ENCODE measurements around the gene S100A11. TPM values are rescaled to one million over a fixed set of nuclear protein-coding genes. Genes with fewer than 3 reads are reported as not detected.

S100A11 gene
- total RNA-seq, 1 experiment from 2014 or later, result 302 TPM

DNA sequence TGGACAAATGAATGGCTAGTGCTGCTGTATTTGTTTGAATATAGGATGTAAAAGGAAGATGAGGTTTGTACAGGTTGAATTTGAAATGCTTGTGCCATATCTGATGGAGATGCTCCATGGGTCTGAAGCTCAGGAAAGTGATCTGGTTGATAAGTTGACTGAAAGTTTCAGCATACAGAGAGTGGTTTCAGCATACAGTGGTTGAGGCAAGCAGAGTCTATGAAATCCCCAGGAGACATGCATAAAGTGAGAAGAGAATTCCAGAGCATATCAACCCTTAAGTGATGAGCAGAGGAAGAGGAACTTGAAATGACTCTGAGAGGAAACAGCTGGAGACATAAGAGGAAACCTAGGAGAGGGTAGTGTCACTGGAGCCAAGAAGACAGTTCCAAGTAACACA is 30.3 kb upstream of the S100A11 start:
- no peak overlapping the region for H3K23ac ChIP-seq (ENCODE audit: insufficient read length, low read depth, low read length)
- peaks cover 29 to 77% of the 10 kb centered on the region in 2 experiments for H3K9me3 Mint-ChIP-seq
- H2BK12ac ChIP-seq (ENCODE audit: insufficient read length, low read depth, low read length), result no peak overlapping the region
- no peak overlapping the region for H4K8ac ChIP-seq (replicated peaks; ENCODE audit: insufficient read length, low read depth, low read length)
- H3K9me3 ChIP-seq (ENCODE audit: control insufficient read depth, low read depth, low read length), result peaks cover 27% of the 10 kb centered on the region
- no peak overlapping the region for H4K5ac ChIP-seq (ENCODE audit: insufficient read length, low read depth, low read length)
- TF ChIP-seq, protein P1, sequence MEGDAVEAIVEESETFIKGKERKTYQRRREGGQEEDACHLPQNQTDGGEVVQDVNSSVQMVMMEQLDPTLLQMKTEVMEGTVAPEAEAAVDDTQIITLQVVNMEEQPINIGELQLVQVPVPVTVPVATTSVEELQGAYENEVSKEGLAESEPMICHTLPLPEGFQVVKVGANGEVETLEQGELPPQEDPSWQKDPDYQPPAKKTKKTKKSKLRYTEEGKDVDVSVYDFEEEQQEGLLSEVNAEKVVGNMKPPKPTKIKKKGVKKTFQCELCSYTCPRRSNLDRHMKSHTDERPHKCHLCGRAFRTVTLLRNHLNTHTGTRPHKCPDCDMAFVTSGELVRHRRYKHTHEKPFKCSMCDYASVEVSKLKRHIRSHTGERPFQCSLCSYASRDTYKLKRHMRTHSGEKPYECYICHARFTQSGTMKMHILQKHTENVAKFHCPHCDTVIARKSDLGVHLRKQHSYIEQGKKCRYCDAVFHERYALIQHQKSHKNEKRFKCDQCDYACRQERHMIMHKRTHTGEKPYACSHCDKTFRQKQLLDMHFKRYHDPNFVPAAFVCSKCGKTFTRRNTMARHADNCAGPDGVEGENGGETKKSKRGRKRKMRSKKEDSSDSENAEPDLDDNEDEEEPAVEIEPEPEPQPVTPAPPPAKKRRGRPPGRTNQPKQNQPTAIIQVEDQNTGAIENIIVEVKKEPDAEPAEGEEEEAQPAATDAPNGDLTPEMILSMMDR (conservative IDR thresholded peaks at IDR 0.05), result no peak
- no peak overlapping the region for H3K4me3 Mint-ChIP-seq
- no peak overlapping the region for H2BK15ac ChIP-seq (ENCODE audit: low read depth, low read length)
- H2AK5ac ChIP-seq (ENCODE audit: insufficient read length, low read length), result no peak overlapping the region
- H3K4me1 ChIP-seq (ENCODE audit: insufficient read depth, low read length), result no peaks in the 10 kb centered on the region
- no peak overlapping the region for H3K27ac ChIP-seq (ENCODE audit: insufficient read length, low read depth, low read length)
- H3K79me1 ChIP-seq (ENCODE audit: insufficient read depth, low read depth, low read length, poor library complexity, severe bottlenecking), result no peaks in the 10 kb centered on the region
- H3K27me3 ChIP-seq (ENCODE audit: insufficient read depth, low read length), result no peaks in the 10 kb centered on the region
- H3K23me2 ChIP-seq (ENCODE audit: insufficient read length, low read depth, low read length, poor library complexity, severe bottlenecking), result no peaks in the 10 kb centered on the region
- no peak overlapping the region for H3T11ph ChIP-seq (ENCODE audit: low read length)
- no peaks in the 10 kb centered on the region for H3K4me1 Mint-ChIP-seq
- H3K4ac ChIP-seq (ENCODE audit: low read depth, low read length), result no peak overlapping the region
- H3K36me3 Mint-ChIP-seq (ENCODE audit: insufficient read depth in 1 of 3, low read depth in 3 of 3), result peaks cover 0 to 5% (median 0%) of the 10 kb centered on the region in 3 experiments; a peak in 3 of 7 replicates
- H3K27ac Mint-ChIP-seq, result no peak overlapping the region
- no peak overlapping the region for H2BK120ac ChIP-seq (ENCODE audit: low read depth, low read length, poor library complexity, severe bottlenecking)
- no peak for DNase-seq
- H2BK5ac ChIP-seq (ENCODE audit: insufficient read length, low read length), result no peak overlapping the region
- no peak overlapping the region for H2BK20ac ChIP-seq (ENCODE audit: low read depth, low read length, poor library complexity, severe bottlenecking)
- peaks cover 2% of the 10 kb centered on the region; the same call in 1 of the 2 replicates for H3K27me3 Mint-ChIP-seq (ENCODE audit: low read depth)
- H2AFZ ChIP-seq (ENCODE audit: low read length), result no peak overlapping the region
- H4K20me1 ChIP-seq (ENCODE audit: control insufficient read depth, insufficient read depth, insufficient read length), result no peaks in the 10 kb centered on the region
- no peaks in the 10 kb centered on the region for H3K79me2 ChIP-seq (ENCODE audit: insufficient read depth, low read length)
- no peak overlapping the region for H3K9ac ChIP-seq (ENCODE audit: extremely low read depth, insufficient read length, low read length)
- H3K4me2 ChIP-seq (ENCODE audit: insufficient read depth, insufficient read length, low read length), result no peak overlapping the region
- H3K56ac ChIP-seq (ENCODE audit: insufficient read length, low read depth, low read length), result no peak overlapping the region
- no peak overlapping the region for H4K91ac ChIP-seq (ENCODE audit: insufficient read length, low read depth, low read length)
- no peak overlapping the region for H3K18ac ChIP-seq (ENCODE audit: insufficient read length, low read depth, low read length)
- H3K14ac ChIP-seq (ENCODE audit: insufficient read depth, low read length), result no peak overlapping the region
